NCI-H1694 (cell line): ENCODE results near the gene F13B.
"Not testable (repeated sequence)": the region's sequence is repeated elsewhere in the genome, so short reads cannot be mapped to it uniquely, and the experiment has no call there.

ENCODE experiments used
- DNase-seq: peaks from one replicate; lab custom pipeline; 2025; lab: John Stamatoyannopoulos, UW

F13B gene

GRCh38 chr1:197066719-197067456 lies at the start of gene F13B:
F13B (minus strand) TSS chr1:197067260; CDS start chr1:197067223, 37 bp downstream.
- DNase-seq = no peak

- no peak for DNase-seq
These were observed 49.1 kb upstream of the F13B start for GRCh38 chr1:197116156-197116555.

- no peak for DNase-seq
These were observed 39.8 kb upstream of the F13B start for GRCh38 chr1:197106869-197107268.

GRCh38 chr1:197103300-197103699 lies 36.2 kb upstream of the F13B start:
- no peak for DNase-seq

GRCh38 chr1:197101978-197102377 lies 34.9 kb upstream of the F13B start:
- no peak for DNase-seq

- no peak for DNase-seq
These were observed 33.6 kb upstream of the F13B start for GRCh38 chr1:197100677-197101076.

GRCh38 chr1:197099444-197099843 lies 32.4 kb upstream of the F13B start:
- no peak for DNase-seq

GRCh38 chr1:197096971-197097370 lies 29.9 kb upstream of the F13B start:
- DNase-seq = not testable (repeated sequence)

GRCh38 chr1:197096137-197096536 lies 29.1 kb upstream of the F13B start:
- DNase-seq = no peak

GRCh38 chr1:197093226-197093885 lies 26.3 kb upstream of the F13B start:
- DNase-seq = no peak

GRCh38 chr1:197092491-197093023 lies 25.5 kb upstream of the F13B start:
- no peak for DNase-seq

GRCh38 chr1:197083474-197083873 lies 16.4 kb upstream of the F13B start:
- no peak for DNase-seq

- DNase-seq = no peak
These were observed 14.2 kb upstream of the F13B start for GRCh38 chr1:197081117-197081753.

GRCh38 chr1:197080323-197080722 lies 13.3 kb upstream of the F13B start:
- DNase-seq = no peak

- DNase-seq = no peak
These were observed 9.5 kb upstream of the F13B start for GRCh38 chr1:197076585-197076984.

GRCh38 chr1:197073978-197074377 lies 6.9 kb upstream of the F13B start:
- DNase-seq = no peak

- no peak for DNase-seq
These were observed 378 bp upstream of the F13B start for GRCh38 chr1:197067457-197067818.

GRCh38 chr1:197066277-197066676 lies 783 bp downstream of the F13B start:
- no peak for DNase-seq

- no peak for DNase-seq
These were observed 1.5 kb downstream of the F13B start for GRCh38 chr1:197065559-197065958.

GRCh38 chr1:197063212-197063611 lies 3.8 kb downstream of the F13B start:
- DNase-seq = no peak

- no peak for DNase-seq
These were observed 4.4 kb downstream of the F13B start for GRCh38 chr1:197062692-197063091.

GRCh38 chr1:197049100-197049499 lies 18.0 kb downstream of the F13B start:
- DNase-seq = no peak
